Stimulated activated naive B cell treated with anti-CD40 and anti-IgM and Interleukin-4, amounts not matched to agents 10 μg/mL and 1 μg/mL and 100 μg/mL, for 72 hours (primary cell): ENCODE measurements around the gene PSME3.

Source experiments
- ATAC-seq, 2 donors: fragments of 150-1000 bp; cut with Tn5 transposase; replicated peaks; 2 replicates each; pipeline ENCODE4 v1.10.0; 2021; ENCODE audit warnings: moderate library complexity in 1 of 2
- DNase-seq: peaks from one replicate; pipeline ENCODE4 v3.0.0; 2021
- H3K27ac Mint-ChIP-seq: one replicate; pipeline ENCODE4 v1.8.0; 2022; ENCODE audit warnings: mild to moderate bottlenecking, mixed read lengths
- H3K27me3 Mint-ChIP-seq, 2 donors: one replicate each; pipeline ENCODE4 v1.8.0; 2022; ENCODE audit warnings: mixed read lengths in 2 of 2
- H3K36me3 Mint-ChIP-seq, 2 donors: one replicate each; pipeline ENCODE4 v1.8.0; 2022; ENCODE audit warnings: mixed read lengths in 2 of 2, mild to moderate bottlenecking in 1 of 2
- H3K4me1 Mint-ChIP-seq, 2 donors: one replicate each; pipeline ENCODE4 v1.8.0; 2022; ENCODE audit warnings: mixed read lengths in 2 of 2, mild to moderate bottlenecking in 1 of 2
- H3K4me3 Mint-ChIP-seq, 2 donors: one replicate each; pipeline ENCODE4 v1.8.0; 2022; ENCODE audit warnings: mild to moderate bottlenecking in 2 of 2, mixed read lengths in 2 of 2, moderate library complexity in 1 of 2
- H3K9me3 Mint-ChIP-seq, 2 donors: one replicate each; pipeline ENCODE4 v1.8.0; 2022; ENCODE audit warnings: mixed read lengths in 2 of 2, mild to moderate bottlenecking in 1 of 2

The PSME3 gene, protein sequence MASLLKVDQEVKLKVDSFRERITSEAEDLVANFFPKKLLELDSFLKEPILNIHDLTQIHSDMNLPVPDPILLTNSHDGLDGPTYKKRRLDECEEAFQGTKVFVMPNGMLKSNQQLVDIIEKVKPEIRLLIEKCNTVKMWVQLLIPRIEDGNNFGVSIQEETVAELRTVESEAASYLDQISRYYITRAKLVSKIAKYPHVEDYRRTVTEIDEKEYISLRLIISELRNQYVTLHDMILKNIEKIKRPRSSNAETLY

DNA sequence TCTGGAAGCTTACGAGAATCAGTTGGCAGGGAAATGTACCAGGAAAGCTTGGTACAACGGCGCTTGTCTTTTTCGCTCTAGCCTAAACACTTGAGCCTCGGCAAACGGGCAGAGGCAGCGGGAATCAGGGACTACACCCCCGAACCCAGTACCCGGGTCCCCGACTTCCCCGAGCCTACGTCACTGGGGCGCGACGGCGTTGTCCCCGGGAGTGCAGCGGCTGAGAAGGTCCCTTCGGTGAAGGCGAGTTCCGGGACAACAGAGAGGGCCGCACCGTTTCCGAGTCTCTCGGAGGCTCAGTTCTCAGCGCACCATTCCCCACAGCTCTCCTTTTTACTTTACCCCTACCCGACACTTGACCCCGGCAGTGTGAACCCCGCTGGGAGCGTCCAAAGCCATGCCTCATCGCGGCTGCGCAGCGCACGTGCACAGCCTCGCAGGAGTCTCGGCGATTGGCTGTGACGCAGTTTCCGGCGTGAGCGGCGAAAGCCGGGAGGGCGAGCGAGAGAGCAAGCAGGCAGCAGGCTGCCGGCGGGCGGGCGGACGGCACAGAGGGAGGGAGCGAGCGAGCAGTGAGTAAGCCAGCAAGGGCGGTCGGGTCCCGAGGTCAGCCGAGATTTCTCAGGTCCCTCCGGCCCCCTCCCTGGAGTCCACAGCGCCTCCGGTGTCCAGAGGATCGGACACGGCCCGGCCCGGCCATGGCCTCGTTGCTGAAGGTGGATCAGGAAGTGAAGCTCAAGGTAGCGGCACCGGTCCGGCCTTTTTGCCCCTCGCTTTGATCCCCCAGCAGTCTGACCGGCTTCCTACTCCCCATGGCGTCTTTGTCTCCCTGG lies at the start of gene PSME3:
TSS of gene PSME3 (plus strand) at position 464 of the 833 bp plus-strand sequence. CDS start at position 699, 235 bp downstream.
- Mint-ChIP-seq H3K27me3 (no peaks in the 10 kb centered on the region), H3K27ac (peak within 1 kb of the TSS; percentile 99), H3K9me3 (no peaks in the 10 kb centered on the region), H3K4me1 (peaks cover 17 to 30% of the 10 kb centered on the region in 2 donors), H3K36me3 (peaks cover 13 to 24% of the 10 kb centered on the region in 2 donors), H3K4me3 (peak within 1 kb of the TSS; percentile 94 to 97)
- DNase-seq (peak; percentile 86), ATAC-seq (peak; percentile 92 to 94)

DNA sequence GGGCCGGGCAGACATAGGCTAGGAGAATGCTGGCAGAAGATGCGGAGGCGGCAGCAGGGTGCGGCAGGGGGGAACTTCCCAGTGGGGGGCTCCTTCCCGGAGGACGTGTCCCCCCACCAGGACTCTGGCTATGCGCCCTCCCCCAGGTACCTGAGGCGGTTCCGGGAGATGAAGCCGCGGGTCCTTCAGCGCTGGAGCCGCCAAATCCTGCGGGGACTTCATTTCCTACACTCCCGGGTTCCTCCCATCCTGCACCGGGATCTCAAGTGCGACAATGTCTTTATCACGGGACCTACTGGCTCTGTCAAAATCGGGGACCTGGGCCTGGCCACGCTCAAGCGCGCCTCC lies 49.4 kb upstream of the PSME3 start:
- H3K9me3 Mint-ChIP-seq, result no peaks in the 10 kb centered on the region
- no peak overlapping the region for H3K27ac Mint-ChIP-seq
- H3K4me1 Mint-ChIP-seq, result peaks cover 31 to 38% of the 10 kb centered on the region in 2 donors
- H3K4me3 Mint-ChIP-seq, result no peak overlapping the region
- peaks cover 13 to 16% of the 10 kb centered on the region in 2 donors for H3K36me3 Mint-ChIP-seq
- DNase-seq, result no peak
- no peak for ATAC-seq
- H3K27me3 Mint-ChIP-seq, result peaks cover 76 to 85% of the 10 kb centered on the region in 2 donors

DNA sequence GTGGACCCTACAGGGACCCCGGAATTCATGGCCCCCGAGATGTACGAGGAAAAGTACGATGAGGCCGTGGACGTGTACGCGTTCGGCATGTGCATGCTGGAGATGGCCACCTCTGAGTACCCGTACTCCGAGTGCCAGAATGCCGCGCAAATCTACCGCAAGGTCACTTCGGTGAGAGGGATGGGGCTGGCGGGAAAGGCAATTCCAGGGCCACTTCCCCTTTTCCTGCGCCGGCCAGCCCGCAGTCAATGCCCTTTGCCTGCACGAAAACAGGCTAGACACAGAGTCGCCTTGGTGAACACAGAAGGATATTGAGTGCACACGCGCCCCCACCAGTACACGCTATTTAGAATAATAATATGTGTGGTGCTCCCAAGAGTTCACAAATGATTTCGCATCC lies 48.8 kb upstream of the PSME3 start:
- Mint-ChIP-seq H3K36me3 (peaks cover 6 to 10% of the 10 kb centered on the region in 2 donors), H3K4me1 (peaks cover 29 to 35% of the 10 kb centered on the region in 2 donors), H3K27me3 (peaks cover 81 to 88% of the 10 kb centered on the region in 2 donors), H3K27ac (peak overlapping the region; percentile 56), H3K9me3 (no peaks in the 10 kb centered on the region), H3K4me3 (peak overlapping the region in 1 of 2 donors; percentile 36)
- DNase-seq (no peak), ATAC-seq (no peak)

DNA sequence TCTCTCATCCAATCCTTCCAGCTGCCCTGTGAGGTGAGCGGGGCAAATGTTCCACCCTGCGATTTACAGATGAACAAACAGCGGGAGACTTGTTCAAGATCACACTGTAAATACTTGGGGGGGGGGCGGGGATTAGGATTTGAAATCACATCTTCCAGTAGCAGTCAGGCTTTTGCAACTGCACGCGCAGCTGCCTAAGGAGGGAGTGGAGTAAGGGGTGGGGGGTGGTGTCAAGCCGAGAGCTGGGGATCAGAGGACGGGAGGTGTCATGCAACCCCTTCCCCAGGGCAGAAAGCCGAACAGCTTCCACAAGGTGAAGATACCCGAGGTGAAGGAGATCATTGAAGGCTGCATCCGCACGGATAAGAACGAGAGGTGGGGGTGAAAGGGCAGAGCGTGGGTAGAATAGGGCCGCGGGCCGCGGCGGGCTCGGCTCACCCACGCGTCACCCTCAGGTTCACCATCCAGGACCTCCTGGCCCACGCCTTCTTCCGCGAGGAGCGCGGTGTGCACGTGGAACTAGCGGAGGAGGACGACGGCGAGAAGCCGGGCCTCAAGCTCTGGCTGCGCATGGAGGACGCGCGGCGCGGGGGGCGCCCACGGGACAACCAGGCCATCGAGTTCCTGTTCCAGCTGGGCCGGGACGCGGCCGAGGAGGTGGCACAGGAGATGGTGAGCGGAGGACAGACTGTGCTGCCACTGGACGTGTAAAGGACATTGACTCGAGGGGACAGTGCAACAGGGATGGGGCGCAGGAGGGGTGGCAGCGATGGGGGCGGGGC lies 48.2 kb upstream of the PSME3 start:
- ATAC-seq (no peak), DNase-seq (no peak)
- Mint-ChIP-seq H3K9me3 (no peaks in the 10 kb centered on the region), H3K36me3 (peaks cover under 1 to 4% of the 10 kb centered on the region in 2 donors), H3K27ac (peak overlapping the region; percentile 56), H3K4me1 (peaks cover 29% of the 10 kb centered on the region in 2 donors), H3K4me3 (peak overlapping the region; percentile 14 to 36), H3K27me3 (peaks cover 80 to 86% of the 10 kb centered on the region in 2 donors)

DNA sequence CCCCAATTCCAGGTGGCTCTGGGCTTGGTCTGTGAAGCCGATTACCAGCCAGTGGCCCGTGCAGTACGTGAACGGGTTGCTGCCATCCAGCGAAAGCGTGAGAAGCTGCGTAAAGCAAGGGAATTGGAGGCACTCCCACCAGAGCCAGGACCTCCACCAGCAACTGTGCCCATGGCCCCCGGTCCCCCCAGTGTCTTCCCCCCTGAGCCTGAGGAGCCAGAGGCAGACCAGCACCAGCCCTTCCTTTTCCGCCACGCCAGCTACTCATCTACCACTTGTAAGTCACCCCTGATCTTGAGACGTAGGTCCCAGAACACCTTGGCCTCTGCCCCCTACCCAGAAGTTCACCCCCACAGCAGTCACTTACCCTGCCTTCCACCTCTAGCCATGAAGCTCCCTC lies 45.9 kb upstream of the PSME3 start:
- Mint-ChIP-seq H3K4me3 (no peak overlapping the region), H3K27me3 (peaks cover 70 to 72% of the 10 kb centered on the region in 2 donors), H3K27ac (no peak overlapping the region), H3K4me1 (peaks cover 17 to 24% of the 10 kb centered on the region in 2 donors), H3K9me3 (no peaks in the 10 kb centered on the region), H3K36me3 (peaks cover 0 to 3% of the 10 kb centered on the region in 2 donors)
- no peak for DNase-seq
- no peak for ATAC-seq

DNA sequence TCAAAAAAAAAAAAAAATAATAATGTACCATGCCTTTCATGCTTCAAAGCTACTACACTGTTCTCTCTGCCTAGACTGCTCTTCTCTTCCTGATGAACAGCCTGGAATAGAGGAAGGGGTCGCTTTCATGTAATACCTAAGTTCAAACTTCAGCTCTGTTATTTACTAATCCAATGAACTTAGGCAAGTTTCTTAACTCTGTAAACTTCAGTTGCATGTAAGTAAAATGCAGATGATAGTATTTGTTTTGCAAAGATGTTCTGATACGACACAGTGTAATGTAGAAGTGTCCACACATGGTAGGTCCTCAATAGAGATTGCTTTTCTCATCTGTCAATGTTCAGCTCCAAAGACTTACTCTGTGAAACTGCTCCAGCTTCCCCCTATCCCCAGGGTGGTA lies 41.2 kb upstream of the PSME3 start:
- peaks cover 17 to 25% of the 10 kb centered on the region in 2 donors for H3K36me3 Mint-ChIP-seq
- H3K4me1 Mint-ChIP-seq, result peaks cover 14 to 19% of the 10 kb centered on the region in 2 donors
- peaks cover 30 to 31% of the 10 kb centered on the region in 2 donors for H3K27me3 Mint-ChIP-seq
- H3K27ac Mint-ChIP-seq, result no peak overlapping the region
- no peak for DNase-seq
- H3K4me3 Mint-ChIP-seq, result no peak overlapping the region
- no peaks in the 10 kb centered on the region for H3K9me3 Mint-ChIP-seq
- ATAC-seq, result no peak

DNA sequence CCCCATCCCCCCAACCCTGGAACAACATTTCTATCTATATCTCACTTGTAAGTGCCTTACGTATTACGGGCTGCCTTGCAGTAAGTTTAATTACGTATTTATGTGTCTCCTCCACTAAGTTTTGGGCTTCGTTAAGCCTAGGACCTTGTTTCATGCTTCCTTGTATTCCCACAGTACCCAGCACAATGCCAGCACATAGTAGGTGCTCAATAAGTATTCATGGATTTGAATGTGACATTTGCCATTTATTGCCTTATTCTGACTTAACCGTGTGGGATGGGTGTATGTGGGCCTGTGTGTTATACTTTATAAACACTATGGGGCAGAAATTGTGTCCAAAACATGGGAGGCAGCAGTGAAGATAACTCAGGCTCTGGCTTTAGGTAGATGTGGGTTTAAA lies 40.7 kb upstream of the PSME3 start:
- Mint-ChIP-seq H3K9me3 (no peaks in the 10 kb centered on the region), H3K4me1 (peaks cover 16 to 24% of the 10 kb centered on the region in 2 donors), H3K36me3 (peaks cover 17 to 25% of the 10 kb centered on the region in 2 donors), H3K27me3 (peaks cover 24 to 25% of the 10 kb centered on the region in 2 donors), H3K27ac (no peak overlapping the region), H3K4me3 (no peak overlapping the region)
- DNase-seq (no peak), ATAC-seq (no peak)

DNA sequence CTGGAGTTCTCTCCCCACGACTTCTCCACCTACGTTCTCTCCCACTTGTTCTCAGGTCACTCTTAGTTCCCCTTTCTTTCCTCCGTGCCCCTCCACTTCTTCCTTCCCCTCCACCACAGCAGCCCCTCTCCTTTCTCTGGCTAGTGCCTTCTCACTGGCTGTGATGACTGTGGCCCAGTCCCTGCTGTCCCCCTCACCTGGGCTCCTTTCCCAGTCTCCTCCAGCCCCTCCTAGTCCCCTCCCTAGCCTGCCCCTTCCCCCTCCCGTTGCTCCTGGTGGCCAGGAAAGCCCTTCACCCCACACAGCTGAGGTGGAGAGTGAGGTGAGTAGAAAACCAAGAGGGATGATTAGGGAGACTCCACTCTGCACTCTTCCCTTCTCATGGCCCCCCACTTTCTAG lies 38.1 kb upstream of the PSME3 start:
- Mint-ChIP-seq H3K4me3 (no peak overlapping the region), H3K27me3 (peaks cover 8% of the 10 kb centered on the region in 2 donors), H3K27ac (no peak overlapping the region), H3K4me1 (peaks cover 24 to 36% of the 10 kb centered on the region in 2 donors), H3K9me3 (peaks cover 2 to 4% of the 10 kb centered on the region in 2 donors), H3K36me3 (peaks cover 21 to 29% of the 10 kb centered on the region in 2 donors)
- no peak for ATAC-seq
- DNase-seq, result no peak

DNA sequence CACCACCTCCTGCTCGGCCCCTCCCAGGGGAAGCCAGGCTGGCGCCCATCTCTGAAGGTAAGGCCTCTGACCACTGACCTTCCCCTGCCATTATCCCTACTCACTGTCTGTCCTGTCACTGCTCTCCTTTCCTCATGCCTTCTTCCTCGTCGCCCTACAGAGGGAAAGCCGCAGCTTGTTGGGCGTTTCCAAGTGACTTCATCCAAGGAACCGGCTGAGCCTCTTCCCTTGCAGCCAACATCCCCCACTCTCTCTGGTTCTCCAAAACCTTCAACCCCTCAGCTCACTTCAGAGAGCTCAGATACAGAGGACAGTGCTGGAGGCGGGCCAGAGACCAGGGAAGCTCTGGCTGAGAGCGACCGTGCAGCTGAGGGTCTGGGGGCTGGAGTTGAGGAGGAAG lies 37.7 kb upstream of the PSME3 start:
- H3K27ac Mint-ChIP-seq, result no peak overlapping the region
- ATAC-seq (no peak), DNase-seq (no peak)
- H3K4me3 Mint-ChIP-seq, result no peak overlapping the region
- peaks cover 4 to 5% of the 10 kb centered on the region in 2 donors for H3K27me3 Mint-ChIP-seq
- H3K4me1 Mint-ChIP-seq, result peaks cover 24 to 36% of the 10 kb centered on the region in 2 donors
- peaks cover 21 to 29% of the 10 kb centered on the region in 2 donors for H3K36me3 Mint-ChIP-seq
- H3K9me3 Mint-ChIP-seq, result peaks cover 2 to 4% of the 10 kb centered on the region in 2 donors

DNA sequence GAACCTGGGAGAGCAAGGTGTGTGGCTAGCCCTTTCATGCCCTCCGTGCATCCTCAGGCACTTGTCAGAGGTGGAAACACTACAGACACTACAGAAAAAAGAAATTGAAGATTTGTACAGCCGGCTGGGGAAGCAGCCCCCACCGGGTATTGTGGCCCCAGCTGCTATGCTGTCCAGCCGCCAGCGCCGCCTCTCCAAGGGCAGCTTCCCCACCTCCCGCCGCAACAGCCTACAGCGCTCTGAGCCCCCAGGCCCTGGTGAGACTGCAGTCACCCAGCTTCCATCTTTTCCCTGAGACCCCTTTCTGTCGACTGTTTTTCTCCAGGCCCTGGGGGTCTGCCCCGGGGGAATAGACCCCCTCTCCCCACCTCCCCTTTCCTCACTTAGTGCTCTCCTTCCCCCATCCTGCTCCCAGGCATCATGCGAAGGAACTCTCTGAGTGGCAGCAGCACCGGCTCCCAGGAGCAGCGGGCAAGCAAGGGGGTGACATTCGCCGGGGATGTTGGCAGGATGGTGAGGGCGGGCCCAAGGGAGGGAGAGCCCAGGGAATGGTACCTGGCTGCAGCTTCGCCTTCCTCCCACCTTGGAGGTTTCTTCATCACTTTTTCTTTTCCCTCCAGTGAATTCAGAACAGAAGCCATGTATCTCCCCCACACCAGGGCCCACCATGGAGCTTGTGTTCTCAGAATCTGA lies 37.0 kb upstream of the PSME3 start:
- Mint-ChIP-seq H3K4me1 (peaks cover 24 to 36% of the 10 kb centered on the region in 2 donors), H3K27me3 (peaks cover 4 to 5% of the 10 kb centered on the region in 2 donors), H3K27ac (no peak overlapping the region), H3K9me3 (peaks cover 2 to 4% of the 10 kb centered on the region in 2 donors), H3K4me3 (no peak overlapping the region), H3K36me3 (peaks cover 21 to 29% of the 10 kb centered on the region in 2 donors)
- DNase-seq (no peak), ATAC-seq (no peak)

DNA sequence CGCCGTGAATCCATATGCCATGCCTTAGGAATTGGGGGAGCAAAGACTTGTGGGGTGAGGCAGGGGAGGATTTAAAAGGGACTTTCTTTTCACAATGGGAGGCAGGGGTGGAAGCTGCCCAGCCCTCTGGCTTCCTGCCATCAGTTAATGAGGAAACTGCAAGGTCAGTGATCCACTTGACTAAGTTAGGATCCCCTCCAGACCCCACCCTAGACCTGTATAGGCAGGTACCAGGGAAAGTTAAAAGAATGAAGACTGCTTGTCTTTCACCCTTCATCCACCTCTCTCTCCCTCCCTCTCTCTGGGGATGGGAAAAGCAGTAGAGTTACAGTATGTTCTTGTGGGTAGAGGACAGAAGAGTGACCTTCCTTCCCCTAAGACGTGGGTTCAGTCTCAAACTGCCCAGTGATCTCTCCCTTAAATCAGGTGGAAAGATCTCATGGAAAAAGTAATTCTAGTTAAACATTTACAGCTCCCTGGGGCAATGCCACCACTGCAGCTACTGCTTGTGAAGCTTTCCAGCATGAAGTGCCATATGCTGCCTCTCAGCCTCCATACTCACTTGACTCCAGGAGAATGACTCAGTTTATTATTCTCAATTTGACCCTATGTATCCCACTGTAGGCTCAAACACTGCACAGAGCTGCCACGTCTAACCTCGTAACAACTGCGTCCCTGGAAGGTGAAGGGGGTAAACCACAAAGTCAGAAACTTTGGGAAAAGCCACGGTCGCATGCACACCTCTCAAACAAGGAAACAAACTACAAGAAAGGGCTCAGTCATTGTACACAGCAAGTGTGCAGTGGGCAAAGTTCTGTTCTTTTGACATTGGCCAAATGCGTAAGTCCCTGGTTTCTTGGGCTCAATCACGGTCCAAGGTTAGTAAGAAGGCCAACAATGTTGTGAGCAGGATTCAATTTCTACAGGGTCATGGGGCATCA lies 35.9 kb upstream of the PSME3 start:
- Mint-ChIP-seq H3K27ac (no peak overlapping the region), H3K4me1 (peaks cover 24 to 36% of the 10 kb centered on the region in 2 donors), H3K36me3 (peaks cover 21 to 29% of the 10 kb centered on the region in 2 donors), H3K4me3 (peak overlapping the region; percentile 90 to 94), H3K27me3 (peaks cover 4 to 5% of the 10 kb centered on the region in 2 donors), H3K9me3 (peaks cover 2 to 4% of the 10 kb centered on the region in 2 donors)
- DNase-seq (no peak), ATAC-seq (no peak)

DNA sequence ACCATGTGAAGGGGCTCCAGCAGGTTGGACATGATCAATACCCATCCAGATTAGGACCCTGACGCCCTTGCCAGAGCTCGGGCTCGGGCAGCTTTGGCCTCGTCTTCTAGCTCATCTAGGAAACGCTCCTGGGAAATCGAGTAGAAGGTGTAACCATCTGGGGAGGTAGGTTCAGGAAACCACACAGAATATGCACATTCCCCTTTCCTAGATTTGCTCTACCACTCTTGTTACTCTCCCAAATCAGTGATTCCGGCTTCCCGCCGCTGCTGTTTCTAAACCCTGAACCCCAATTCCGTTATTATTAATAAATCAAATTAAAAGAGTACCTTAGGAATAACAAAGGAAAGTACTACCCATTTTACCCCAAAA lies 35.2 kb upstream of the PSME3 start:
- Mint-ChIP-seq H3K27me3 (peaks cover 4 to 5% of the 10 kb centered on the region in 2 donors), H3K4me3 (peak overlapping the region; percentile 90 to 94), H3K4me1 (peaks cover 24 to 36% of the 10 kb centered on the region in 2 donors), H3K9me3 (peaks cover 2 to 4% of the 10 kb centered on the region in 2 donors), H3K27ac (peak overlapping the region; percentile 84), H3K36me3 (peaks cover 21 to 29% of the 10 kb centered on the region in 2 donors)
- no peak for DNase-seq
- ATAC-seq, result no peak
